Adipose tissue (tissue), 3 donors: ENCODE data around the gene PRXL2A. TPM values are rescaled to one million over a fixed set of nuclear protein-coding genes. Genes with fewer than 3 reads are reported as not detected.
"Not testable (repeated sequence)": the region's sequence is repeated elsewhere in the genome, so short reads cannot be mapped to it uniquely, and the experiment has no call there.

Experiments
- H3K27ac ChIP-seq: one replicate; pipeline ENCODE4 v1.5.1; 2013; ENCODE audit warnings: low read depth, low read length
- WGBS, 3 donors: extraction: QIAGEN DNeasy Blood & Tissue Kit; methylation state at CpG; one replicate each; pipeline ENCODE4 v1.1.7; 2013; 5-methylcytosine and 5-hydroxymethylcytosine counted together
- polyA plus RNA-seq, 3 donors: library from polyadenylated mRNA; stranded (reverse); fragments of 200-250 nt; gene quantifications; one replicate each; pipeline ENCODE4 v1.2.3, GENCODE V29; 2013
- donor health status: healthy with polysubstance abuse.
- donor health status: Bipolar disorder and iron deficiency.
- donor health status: healthy.

PRXL2A gene, protein sequence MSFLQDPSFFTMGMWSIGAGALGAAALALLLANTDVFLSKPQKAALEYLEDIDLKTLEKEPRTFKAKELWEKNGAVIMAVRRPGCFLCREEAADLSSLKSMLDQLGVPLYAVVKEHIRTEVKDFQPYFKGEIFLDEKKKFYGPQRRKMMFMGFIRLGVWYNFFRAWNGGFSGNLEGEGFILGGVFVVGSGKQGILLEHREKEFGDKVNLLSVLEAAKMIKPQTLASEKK
- 100 to 1,000 TPM in 2 of 3 donors, 10 to 100 TPM in 1; 68.8 to 543 (median 243) TPM for polyA plus RNA-seq

DNA sequence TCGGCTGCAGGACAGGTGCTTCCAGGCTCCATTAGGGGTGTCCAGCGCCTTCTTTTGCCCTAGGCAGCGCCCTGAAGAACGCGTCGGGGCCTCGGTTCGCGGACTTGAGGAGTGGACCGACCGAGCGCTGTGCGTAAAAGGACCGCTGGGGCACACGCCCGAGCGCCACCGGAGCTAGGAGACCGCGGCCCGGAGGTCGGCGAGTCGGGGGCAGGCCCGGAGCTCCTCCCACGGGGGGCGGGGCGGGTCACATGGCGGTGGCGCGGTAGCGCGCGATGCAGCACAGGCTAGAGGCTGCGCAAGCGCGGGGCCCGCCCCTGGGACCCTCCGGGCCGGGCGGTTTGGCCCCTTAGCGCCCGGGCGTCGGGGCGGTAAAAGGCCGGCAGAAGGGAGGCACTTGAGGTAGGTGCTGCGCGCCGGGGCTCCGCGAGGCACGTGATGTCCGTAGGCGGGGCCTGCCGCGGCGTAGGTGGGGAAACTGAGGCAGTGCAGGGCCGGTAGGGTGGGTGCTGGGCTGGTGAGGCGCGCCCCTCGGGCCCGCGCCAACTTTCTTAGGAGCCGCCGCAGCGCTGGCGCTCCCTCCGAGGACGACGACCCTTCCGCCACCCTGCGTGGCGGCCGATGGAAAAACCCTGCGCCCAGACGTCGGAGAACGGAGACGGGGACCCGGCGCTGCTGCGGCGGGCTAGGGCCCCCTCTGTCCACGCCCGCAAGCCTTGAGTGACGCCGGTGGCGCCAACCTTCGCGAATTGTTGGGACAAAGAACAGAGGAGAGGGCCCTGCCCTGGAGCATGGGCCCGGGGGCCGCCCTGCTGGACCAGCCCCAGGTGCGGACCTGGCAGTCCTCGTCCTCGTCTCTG, at the start of gene PRXL2A:
PRXL2A (plus strand) TSS at position 310 of the 860 bp plus-strand sequence. CDS start 11,917 bp downstream, outside the sequence.
- 1% methylated on average over 86 to 96 of the region's 96 CpGs for WGBS, 3 donors
- no peak within 1 kb of the TSS for H3K27ac ChIP-seq

DNA sequence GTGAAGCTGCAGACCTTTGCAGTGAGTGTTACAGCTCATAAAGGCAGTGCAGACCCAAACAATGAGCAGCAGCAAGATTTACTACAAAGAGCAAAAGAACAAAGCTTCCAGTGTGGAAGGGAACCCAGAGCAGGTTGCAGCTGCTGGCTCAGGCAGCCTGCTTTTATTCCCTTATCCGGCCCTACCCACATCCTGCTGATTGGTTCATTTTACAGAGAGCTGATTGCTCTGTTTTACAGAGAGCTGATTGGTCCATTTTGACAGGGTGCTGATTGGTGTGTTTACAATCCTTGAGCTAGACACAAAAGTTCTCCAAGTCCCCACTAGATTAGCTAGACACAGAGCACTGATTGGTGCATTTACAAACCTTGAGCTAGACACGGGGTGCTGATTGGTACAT, 49.4 kb upstream of the PRXL2A start:
- not testable (repeated sequence) for H3K27ac ChIP-seq
- WGBS, 3 donors: 31 to 69% (median 40%) methylated on average over 2 of the region's 2 CpGs

DNA sequence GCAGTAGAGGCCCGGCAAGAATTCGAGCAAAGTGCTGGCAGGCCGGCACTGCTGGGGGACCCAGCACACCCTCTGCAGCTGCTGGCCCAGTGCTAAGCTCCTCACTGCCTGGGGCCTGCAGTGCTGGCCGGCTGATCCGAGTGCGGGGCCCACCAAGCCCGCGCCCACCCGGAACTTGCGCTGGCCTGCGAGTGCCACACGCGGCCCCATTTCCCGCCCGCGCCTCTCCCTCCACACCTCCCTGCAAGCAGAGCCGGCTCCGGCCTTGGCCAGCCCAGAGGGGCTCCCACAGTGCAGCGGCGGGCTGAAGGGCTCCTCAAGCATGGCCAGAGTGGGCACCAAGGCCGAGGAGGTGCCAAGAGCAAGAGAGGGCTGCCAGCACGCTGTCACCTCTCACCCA, 48.7 kb upstream of the PRXL2A start:
- WGBS, 3 donors: 95 to 96% (median 95%) methylated on average over 22 of the region's 22 CpGs
- no peak overlapping the region for H3K27ac ChIP-seq

DNA sequence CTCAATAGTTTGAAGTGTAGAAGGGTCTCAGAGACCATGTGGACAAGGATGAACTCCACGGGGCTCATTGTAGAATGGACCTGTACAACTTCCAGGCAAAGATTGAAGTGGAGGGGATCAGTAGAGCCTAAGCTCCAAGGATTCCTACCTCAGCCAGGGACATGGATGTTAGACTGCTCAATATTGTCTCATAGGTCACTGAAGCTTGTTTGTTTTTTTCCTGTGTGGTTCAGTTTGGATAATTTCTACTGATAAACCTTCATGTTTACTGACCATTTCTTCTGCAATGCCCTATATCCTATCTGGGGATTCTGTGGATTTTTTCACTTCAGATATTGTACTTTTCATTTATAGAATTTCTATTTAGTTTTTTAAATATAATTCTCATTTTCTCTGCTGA, 42.8 kb upstream of the PRXL2A start:
- no peak overlapping the region for H3K27ac ChIP-seq
- WGBS, 3 donors: 0 to 32% (median 0%) methylated on average over 1 of the region's 1 CpG

DNA sequence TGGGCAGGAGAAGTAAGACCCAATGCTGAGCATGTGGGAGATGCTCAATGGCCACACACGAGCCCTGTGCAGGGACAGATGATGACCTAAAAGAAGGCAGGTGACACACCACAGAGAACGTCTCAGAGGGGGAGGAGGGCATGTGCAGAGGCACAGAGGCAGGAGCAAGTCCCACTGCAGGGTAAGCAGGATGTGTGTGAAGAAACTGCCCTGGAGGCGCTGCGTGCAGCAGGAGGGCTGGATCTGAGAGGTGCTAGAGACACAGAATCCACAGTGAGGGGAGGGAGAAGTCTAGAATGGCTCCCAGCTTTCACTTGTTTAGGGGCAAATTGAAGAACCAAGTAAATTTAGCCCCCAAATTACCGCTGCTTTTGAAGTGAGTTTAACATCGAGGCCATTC, 36.9 kb upstream of the PRXL2A start:
- WGBS, 3 donors: 73 to 89% (median 79%) methylated on average over 6 of the region's 6 CpGs
- no peak overlapping the region for H3K27ac ChIP-seq

DNA sequence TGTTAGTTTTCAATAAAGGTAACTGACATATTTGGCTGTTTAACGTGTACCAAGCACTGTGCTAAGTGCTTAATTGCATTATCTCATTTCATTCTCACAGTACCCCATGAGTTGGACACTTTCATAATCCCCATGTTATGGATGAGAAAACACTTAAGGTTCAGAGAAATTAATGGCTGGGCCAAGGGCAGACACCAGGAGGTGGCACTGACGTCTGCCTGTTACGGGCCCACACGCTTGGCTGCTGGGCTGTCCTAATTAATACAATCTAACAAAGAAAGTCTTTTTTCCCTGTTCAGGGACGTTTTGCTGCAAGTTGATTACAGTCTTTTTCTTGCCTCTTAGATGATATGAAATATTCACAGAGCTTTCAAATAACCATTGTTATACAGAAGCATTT, 35.7 kb upstream of the PRXL2A start:
- WGBS, 3 donors: 74 to 86% (median 85%) methylated on average over 5 of the region's 5 CpGs
- no peak overlapping the region for H3K27ac ChIP-seq

DNA sequence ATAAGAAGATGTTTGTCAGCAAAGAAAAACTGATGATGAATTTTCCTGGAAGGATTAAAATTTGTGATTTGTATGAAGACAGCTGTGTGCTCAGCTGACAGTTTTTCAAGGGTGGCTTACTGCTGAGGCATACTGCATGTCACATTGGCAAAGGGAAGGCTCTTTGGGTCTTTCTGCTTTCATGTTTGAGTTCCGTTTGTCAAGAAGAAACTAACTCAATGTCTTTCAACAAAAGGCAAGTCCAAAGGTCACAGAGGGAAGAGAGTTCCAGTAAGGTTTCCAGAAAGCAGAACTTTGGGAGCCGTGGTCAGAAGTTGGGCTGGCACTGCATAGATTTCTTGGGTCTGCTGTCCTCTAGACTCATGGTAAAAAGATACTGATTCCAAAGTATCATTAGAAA, 34.8 kb upstream of the PRXL2A start:
- H3K27ac ChIP-seq: no peak overlapping the region
- 39 to 70% (median 66%) methylated on average over 2 of the region's 2 CpGs for WGBS, 3 donors

DNA sequence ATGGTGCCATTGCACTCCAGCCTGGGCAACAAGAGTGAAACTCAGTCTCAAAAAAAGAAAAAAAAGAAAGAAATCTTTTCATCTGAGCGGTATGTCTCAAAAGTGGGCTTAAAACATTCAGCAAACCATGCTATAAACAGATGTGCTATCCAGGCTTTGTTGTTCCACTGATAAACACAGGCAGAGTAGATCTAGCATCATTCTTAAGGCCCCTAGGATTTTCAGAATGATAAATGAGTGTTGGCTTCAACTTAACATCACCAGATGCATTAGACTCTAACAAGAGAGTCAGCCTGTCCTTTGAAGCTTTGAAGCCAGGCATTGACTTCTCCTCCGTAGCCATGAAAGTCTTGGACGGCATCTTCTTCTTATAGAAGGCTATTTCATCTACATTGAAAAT, 28.6 kb upstream of the PRXL2A start:
- WGBS, 3 donors: 28 to 73% (median 45%) methylated on average over 3 of the region's 3 CpGs
- H3K27ac ChIP-seq: no peak overlapping the region

DNA sequence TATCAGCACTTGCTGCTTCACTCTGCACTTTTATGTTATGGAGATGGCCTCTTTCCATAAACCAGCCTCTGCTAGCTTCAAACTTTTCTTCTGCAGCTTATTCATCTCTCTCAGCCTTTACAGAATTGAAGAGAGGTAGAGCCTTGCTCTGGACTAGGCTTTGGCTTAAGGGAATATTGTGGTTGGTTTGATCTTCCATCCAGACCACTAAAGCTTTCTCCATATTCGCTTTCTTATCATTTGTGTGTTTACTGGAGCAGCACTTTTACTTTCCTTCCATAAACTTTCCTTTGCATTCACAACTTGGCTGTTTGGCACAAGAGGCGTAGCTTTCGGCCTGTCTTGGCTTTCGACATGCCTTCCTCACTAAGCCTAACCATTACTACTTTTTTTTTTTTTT, 28.2 kb upstream of the PRXL2A start:
- WGBS, 3 donors: 85 to 94% (median 90%) methylated on average over 4 of the region's 4 CpGs
- no peak overlapping the region for H3K27ac ChIP-seq

DNA sequence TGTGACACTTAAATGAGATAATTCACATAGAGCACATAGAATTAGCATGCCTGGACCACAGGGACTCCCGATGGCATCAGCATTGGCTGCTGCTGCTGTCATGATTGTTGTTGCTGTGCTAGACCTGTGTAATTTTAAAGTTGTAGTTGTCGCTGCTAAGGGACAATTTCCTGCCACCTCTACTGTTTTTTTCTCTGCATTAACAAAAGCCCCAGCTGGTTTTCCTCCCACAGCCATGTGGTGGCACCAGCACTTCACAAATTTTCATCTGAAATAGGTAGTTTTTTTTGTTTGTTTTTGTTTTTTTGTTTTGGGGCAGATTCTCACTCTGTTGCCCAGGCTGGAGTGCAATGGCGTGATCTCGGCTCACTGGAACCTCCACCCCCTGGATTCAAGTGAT, 25.4 kb upstream of the PRXL2A start:
- WGBS, 3 donors: 10 to 15% (median 12%) methylated on average over 4 of the region's 4 CpGs

DNA sequence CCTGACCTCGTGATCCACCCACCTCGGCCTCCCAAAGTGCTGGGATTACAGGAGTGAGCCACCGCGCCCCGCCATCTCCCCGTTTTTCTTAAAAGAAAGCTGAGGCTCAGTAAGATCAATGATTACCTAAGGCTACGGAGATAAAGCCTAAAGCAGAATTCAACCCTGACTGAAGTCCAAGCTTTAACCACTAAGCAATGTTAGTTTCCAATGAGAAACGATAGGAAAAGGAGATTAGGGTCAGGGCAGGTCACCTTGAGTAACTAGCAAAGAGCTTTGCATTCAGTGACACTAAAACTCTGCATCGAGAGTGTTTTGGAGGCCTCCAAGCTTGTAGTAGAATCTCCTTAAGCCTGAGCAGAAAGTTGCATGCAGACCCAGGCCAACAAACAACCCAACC, 17.6 kb upstream of the PRXL2A start:
- WGBS, 3 donors: 63 to 90% (median 82%) methylated on average over 8 to 9 of the region's 9 CpGs
- H3K27ac ChIP-seq: no peak overlapping the region

More for the DNA sequence above, 25.4 kb upstream of the PRXL2A start:
- no peak overlapping the region for H3K27ac ChIP-seq

DNA sequence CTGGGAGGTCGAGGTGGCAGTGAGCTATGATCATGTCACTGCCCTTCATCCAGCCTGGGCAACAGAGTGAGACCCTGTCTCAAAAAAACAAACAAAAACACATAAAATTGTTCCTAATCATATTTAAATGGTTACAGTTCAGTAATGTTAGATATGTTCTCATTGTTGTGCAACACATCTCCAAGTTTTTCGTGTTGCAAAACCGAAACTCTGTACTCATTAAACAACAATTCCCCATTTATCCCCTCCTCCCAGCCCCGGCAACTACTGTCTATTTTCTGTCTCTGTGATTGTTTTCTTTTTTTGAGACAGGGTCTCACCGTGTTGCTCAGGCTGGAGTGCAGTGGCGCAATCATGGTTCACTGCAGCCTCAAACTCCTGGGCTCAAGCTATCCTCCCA, 16.1 kb upstream of the PRXL2A start:
- H3K27ac ChIP-seq: no peak overlapping the region
- 60 to 83% (median 62%) methylated on average over 6 of the region's 6 CpGs for WGBS, 3 donors

DNA sequence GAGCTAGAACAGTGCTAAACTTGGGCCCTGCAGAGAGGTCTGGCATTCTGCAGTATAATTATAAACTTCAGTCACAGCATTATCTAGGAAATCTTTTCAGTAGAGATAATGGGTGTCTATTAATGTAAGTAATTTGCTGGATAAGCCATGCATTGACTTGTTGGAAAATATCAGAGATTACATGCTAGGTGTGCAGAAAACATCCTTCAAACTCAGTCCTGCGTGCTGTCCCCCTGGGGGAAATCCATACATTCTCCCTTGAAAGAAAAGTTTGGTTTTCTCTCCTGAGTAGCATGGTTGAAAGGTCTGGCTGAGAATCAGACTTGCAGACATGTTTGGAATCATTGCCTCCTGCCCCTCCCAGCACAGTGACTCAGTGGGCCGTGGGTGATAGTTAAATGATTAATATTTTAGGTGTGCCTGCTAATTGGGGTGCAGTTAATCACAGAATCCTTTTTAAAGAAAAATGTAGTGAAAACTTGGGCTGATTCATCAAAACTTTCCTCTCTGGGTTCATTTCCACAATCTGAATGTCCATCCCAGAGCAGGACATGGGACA, 13.9 kb upstream of the PRXL2A start:
- 76 to 86% (median 78%) methylated on average over 2 of the region's 2 CpGs for WGBS, 3 donors
- H3K27ac ChIP-seq: no peak overlapping the region

DNA sequence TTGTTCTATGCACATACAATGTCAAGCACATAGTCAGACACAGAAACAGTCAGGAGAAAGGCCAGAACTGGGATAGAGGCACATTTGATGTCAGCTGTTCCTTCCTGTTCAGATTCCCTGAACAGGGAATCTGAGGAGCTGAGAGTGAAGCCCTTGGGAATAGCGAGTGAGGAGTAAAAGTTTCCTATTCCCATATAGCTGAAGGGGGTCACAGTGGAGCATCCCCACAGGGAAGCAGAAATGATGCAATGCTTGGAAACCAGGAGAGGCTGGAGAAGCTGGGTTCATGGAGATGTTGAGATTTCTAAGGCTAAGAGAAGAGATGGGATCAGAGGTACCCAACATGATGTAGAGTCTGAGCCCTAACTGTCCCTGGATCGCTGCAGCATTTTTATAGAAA, 11.3 kb upstream of the PRXL2A start:
- WGBS, 3 donors: 81 to 92% (median 91%) methylated on average over 2 of the region's 2 CpGs
- H3K27ac ChIP-seq: no peak overlapping the region

DNA sequence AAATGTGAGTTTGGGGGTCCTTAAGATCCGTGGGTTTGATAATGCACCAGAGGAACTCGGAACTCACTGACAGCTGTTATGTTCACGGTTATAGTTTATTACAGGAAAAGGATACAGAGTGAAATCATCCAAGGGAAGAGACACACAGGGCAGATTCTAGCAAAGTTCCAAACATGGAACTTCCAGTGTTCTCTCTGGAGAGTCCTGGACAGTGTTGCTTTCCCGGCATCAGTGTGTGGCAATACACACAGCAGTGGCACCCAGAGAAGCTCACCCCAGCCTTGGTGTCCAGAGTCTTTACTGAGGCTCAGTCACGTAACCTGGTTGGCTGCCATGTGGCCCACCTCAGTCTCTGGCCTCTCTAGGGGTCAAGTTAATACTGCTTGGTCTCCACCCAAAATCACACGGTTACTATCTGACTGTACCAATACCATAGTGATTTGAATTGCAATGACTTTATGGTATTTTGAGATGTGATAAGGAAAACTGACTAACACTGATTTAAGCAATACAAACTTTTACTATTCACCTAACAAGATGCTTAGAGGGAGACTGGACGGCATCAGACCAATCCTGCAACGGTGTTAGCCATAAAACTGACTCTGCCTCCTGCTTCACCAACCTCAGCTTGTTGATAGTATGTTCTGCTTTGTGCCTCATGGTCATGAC, 8.1 kb upstream of the PRXL2A start:
- H3K27ac ChIP-seq: no peak overlapping the region
- 57 to 68% (median 65%) methylated on average over 8 of the region's 8 CpGs for WGBS, 3 donors

DNA sequence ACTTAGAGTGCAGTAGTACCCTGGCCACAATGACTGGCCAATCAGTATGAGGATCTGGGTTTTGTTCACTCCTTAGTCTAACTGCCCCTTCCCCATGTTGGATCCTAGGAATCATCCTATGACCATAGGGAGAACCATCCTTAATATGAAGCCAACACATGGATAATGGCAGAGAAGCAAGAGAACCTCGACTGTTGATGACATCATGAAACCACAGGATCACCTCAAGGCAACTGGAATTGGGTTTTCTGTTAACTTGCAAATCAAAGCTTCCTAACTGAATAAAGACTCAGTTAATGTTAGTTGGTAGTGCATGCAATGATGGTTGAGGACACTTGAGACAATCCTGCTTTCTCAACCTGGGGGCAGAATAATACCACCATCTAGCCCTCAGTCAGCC, 3.3 kb upstream of the PRXL2A start:
- no peak overlapping the region for H3K27ac ChIP-seq
- 81 to 89% (median 88%) methylated on average over 1 of the region's 1 CpG for WGBS, 3 donors

DNA sequence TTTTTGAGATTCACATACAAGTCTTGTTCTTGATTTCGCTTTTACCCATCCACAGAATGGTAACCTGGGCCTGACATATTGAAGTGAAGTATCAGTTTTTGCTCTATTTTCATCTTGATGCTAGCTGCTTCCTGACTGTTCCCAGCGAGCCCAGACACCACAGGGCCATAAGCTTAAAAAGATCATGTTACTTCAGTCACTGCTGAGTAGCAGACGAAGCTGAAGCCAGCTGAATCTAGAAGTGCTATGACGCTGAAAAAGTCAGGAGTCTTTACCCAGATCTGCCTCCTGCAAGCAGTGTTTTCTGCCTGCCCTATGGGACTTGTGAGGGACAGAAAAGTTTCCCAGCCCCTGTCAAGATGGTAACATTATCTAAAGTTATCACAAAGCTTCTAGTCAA, 2.7 kb upstream of the PRXL2A start:
- 69 to 78% (median 75%) methylated on average over 4 of the region's 4 CpGs for WGBS, 3 donors
- H3K27ac ChIP-seq: no peak overlapping the region

DNA sequence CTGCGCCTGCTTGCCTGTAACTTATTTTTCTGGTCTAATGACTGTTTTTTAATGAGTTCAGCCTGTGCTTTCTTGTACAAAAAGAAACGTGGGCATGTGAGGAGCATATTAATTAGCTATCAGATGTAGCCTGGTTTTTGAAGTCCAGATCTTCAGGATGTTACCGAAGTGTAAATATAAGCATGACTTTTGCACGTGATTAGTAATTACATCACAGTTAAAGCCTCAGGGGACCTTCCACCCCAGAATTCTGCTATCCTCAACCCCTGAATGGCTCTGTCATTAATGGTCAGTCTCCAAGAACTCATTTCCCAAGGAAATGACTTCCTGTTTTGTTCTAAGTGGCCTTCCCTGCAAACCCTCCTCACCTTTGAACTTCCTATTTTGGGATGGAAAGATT, 2.1 kb upstream of the PRXL2A start:
- WGBS, 3 donors: 53 to 74% (median 63%) methylated on average over 4 of the region's 4 CpGs
- H3K27ac ChIP-seq: no peak overlapping the region

DNA sequence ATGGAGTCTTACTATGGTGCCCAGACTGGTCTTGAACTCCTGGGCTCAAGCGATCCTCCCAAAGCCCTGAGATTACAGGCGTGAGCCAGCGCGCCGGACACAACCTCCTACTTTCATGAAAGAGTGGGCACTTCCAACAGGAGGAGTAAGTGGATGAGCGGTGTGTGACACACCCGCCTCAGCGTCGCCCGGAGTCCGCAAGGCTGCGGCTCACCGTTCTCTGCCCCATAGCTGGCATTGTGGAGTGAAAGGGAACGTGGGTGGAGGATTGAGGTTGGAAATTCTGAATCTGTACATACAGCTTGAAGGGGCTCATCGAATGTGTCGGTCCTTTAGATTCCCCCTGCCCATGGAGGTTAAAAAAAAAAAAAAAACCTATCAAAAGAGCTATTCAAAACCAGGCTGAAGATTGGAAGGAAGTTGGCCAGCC, 524 bp upstream of the PRXL2A start:
- WGBS, 3 donors: 6 to 18% (median 10%) methylated on average over 16 of the region's 16 CpGs
- no peak overlapping the region for H3K27ac ChIP-seq
